ENCODE measurements around the gene CHMP4B. TPM values are rescaled to one million over a fixed set of nuclear protein-coding genes. Genes with fewer than 3 reads are reported as not detected.

CHMP4B gene
- total RNA-seq, 1 experiment from 2014 or later: 77.6 TPM

GRCh38 chr20:33765592-33765991, 45.6 kb upstream of the CHMP4B start:
- POLR2A ChIA-PET: no interaction called here
- Mint-ChIP-seq H3K4me3 (ENCODE audit: unreplicated experiment) (no peak overlapping the region), H3K27ac (ENCODE audit: low read depth, unreplicated experiment) (no peak overlapping the region), H3K4me1 (ENCODE audit: insufficient read depth, unreplicated experiment) (no peaks in the 10 kb centered on the region), H3K9me3 (ENCODE audit: unreplicated experiment) (no peaks in the 10 kb centered on the region), H3K27me3 (ENCODE audit: insufficient read depth, unreplicated experiment) (no peaks in the 10 kb centered on the region), H3K36me3 (ENCODE audit: insufficient read depth, unreplicated experiment) (peaks cover 2% of the 10 kb centered on the region)
- BruUV-seq (replicated peaks): no TSS peak
- TF ChIP-seq, protein P1, sequence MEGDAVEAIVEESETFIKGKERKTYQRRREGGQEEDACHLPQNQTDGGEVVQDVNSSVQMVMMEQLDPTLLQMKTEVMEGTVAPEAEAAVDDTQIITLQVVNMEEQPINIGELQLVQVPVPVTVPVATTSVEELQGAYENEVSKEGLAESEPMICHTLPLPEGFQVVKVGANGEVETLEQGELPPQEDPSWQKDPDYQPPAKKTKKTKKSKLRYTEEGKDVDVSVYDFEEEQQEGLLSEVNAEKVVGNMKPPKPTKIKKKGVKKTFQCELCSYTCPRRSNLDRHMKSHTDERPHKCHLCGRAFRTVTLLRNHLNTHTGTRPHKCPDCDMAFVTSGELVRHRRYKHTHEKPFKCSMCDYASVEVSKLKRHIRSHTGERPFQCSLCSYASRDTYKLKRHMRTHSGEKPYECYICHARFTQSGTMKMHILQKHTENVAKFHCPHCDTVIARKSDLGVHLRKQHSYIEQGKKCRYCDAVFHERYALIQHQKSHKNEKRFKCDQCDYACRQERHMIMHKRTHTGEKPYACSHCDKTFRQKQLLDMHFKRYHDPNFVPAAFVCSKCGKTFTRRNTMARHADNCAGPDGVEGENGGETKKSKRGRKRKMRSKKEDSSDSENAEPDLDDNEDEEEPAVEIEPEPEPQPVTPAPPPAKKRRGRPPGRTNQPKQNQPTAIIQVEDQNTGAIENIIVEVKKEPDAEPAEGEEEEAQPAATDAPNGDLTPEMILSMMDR (IDR thresholded peaks at IDR 0.05; ENCODE audit: unreplicated experiment): no peak
- intact Hi-C loops (cut with micrococcal nuclease): no loop called here
- CTCF ChIA-PET: no interaction called here
- no peak for DNase-seq (ENCODE audit: unreplicated experiment)

- Mint-ChIP-seq H3K9me3 (ENCODE audit: unreplicated experiment) (no peaks in the 10 kb centered on the region), H3K27me3 (ENCODE audit: insufficient read depth, unreplicated experiment) (no peaks in the 10 kb centered on the region), H3K36me3 (ENCODE audit: insufficient read depth, unreplicated experiment) (peaks cover 6% of the 10 kb centered on the region), H3K4me1 (ENCODE audit: insufficient read depth, unreplicated experiment) (no peaks in the 10 kb centered on the region), H3K4me3 (ENCODE audit: unreplicated experiment) (no peak overlapping the region), H3K27ac (ENCODE audit: low read depth, unreplicated experiment) (no peak overlapping the region)
- ChIA-PET CTCF (interaction anchor here (0.6 kb wide), 1 partner anchor 39 kb away, joined by 7 read pairs; no protein-coding TSS in a partner anchor), POLR2A (interaction anchor here (0.7 to 1.7 kb wide), 2 partner anchors 11 to 317 kb away, joined by 3 to 4 read pairs; no protein-coding TSS in a partner anchor)
- BruUV-seq (replicated peaks): no TSS peak
- intact Hi-C loops (cut with micrococcal nuclease): no loop called here
- TF ChIP-seq, protein P1 (IDR thresholded peaks at IDR 0.05; ENCODE audit: unreplicated experiment): no peak
- DNase-seq (ENCODE audit: unreplicated experiment): no peak
Observed at GRCh38 chr20:33766686-33767085, 44.5 kb upstream of the CHMP4B start.

- Mint-ChIP-seq H3K4me3 (ENCODE audit: unreplicated experiment) (no peak overlapping the region), H3K9me3 (ENCODE audit: unreplicated experiment) (no peaks in the 10 kb centered on the region), H3K27me3 (ENCODE audit: insufficient read depth, unreplicated experiment) (no peaks in the 10 kb centered on the region), H3K4me1 (ENCODE audit: insufficient read depth, unreplicated experiment) (no peaks in the 10 kb centered on the region), H3K36me3 (ENCODE audit: insufficient read depth, unreplicated experiment) (peaks cover 6% of the 10 kb centered on the region), H3K27ac (ENCODE audit: low read depth, unreplicated experiment) (no peak overlapping the region)
- ChIA-PET CTCF (no interaction called here), POLR2A (interaction anchor here (0.7 to 1.7 kb wide), 2 partner anchors 10 to 27 kb away, joined by 3 to 4 read pairs; no protein-coding TSS in a partner anchor)
- no TSS peak for BruUV-seq (replicated peaks)
- intact Hi-C loops (cut with micrococcal nuclease): no loop called here
- TF ChIP-seq, protein P1 (IDR thresholded peaks at IDR 0.05; ENCODE audit: unreplicated experiment): no peak
- no peak for DNase-seq (ENCODE audit: unreplicated experiment)
Observed at GRCh38 chr20:33767777-33768138, 43.4 kb upstream of the CHMP4B start.

DNA sequence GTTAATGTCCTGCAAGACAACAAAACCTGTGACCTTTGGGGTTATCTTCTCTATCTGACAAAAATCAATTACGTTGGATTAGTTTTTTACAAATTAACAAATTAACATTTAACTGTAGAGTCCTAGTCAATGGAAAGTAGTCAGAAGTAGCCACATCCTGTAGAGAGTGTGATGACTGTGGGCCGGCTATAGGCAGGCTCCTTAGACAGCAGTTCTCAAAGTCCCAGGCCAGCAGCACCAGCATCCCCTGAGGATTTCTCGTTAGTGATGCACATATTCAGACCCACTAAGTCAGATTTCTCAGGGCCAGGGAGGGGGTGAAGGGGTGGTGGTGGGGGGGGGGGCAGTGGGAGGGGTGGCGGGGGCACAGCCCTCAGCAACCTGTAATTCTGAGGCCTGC, 42.1 kb upstream of the CHMP4B start:
- Mint-ChIP-seq H3K4me3 (ENCODE audit: unreplicated experiment) (no peak overlapping the region), H3K27ac (ENCODE audit: low read depth, unreplicated experiment) (no peak overlapping the region), H3K4me1 (ENCODE audit: insufficient read depth, unreplicated experiment) (no peaks in the 10 kb centered on the region), H3K36me3 (ENCODE audit: insufficient read depth, unreplicated experiment) (peaks cover 6% of the 10 kb centered on the region), H3K27me3 (ENCODE audit: insufficient read depth, unreplicated experiment) (no peaks in the 10 kb centered on the region), H3K9me3 (ENCODE audit: unreplicated experiment) (no peaks in the 10 kb centered on the region)
- intact Hi-C loops (cut with micrococcal nuclease): no loop called here
- BruUV-seq (replicated peaks): no TSS peak
- ChIA-PET CTCF (interaction anchor here (0.6 to 0.7 kb wide), 2 partner anchors 57 to 367 kb away, joined by 3 read pairs; no protein-coding TSS in a partner anchor), POLR2A (no interaction called here)
- TF ChIP-seq, protein P1 (IDR thresholded peaks at IDR 0.05; ENCODE audit: unreplicated experiment): no peak
- DNase-seq (ENCODE audit: unreplicated experiment): no peak

Data from MCF 10A (cell line).